GM12801 (cell line): ENCODE results near the gene TCF12.

ENCODE experiments used
- TF ChIP-seq, protein P1 (sequence below): IDR thresholded peaks from one replicate; pipeline ENCODE4 v1.5.1; 2011; ENCODE audit warnings: control low read depth; ENCODE audit not compliant: insufficient read length; ENCODE audit errors: extremely low read depth

TCF12 gene

GRCh38 chr15:56980473-56980872, 62.0 kb downstream of the TCF12 start:
- TF ChIP-seq, protein P1, sequence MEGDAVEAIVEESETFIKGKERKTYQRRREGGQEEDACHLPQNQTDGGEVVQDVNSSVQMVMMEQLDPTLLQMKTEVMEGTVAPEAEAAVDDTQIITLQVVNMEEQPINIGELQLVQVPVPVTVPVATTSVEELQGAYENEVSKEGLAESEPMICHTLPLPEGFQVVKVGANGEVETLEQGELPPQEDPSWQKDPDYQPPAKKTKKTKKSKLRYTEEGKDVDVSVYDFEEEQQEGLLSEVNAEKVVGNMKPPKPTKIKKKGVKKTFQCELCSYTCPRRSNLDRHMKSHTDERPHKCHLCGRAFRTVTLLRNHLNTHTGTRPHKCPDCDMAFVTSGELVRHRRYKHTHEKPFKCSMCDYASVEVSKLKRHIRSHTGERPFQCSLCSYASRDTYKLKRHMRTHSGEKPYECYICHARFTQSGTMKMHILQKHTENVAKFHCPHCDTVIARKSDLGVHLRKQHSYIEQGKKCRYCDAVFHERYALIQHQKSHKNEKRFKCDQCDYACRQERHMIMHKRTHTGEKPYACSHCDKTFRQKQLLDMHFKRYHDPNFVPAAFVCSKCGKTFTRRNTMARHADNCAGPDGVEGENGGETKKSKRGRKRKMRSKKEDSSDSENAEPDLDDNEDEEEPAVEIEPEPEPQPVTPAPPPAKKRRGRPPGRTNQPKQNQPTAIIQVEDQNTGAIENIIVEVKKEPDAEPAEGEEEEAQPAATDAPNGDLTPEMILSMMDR, result no peak

- TF ChIP-seq, protein P1, result no peak
Measured at GRCh38 chr15:56981160-56981559, 62.7 kb downstream of the TCF12 start.

- TF ChIP-seq, protein P1, result no peak
Measured at GRCh38 chr15:56982987-56983386, 64.5 kb downstream of the TCF12 start.

DNA sequence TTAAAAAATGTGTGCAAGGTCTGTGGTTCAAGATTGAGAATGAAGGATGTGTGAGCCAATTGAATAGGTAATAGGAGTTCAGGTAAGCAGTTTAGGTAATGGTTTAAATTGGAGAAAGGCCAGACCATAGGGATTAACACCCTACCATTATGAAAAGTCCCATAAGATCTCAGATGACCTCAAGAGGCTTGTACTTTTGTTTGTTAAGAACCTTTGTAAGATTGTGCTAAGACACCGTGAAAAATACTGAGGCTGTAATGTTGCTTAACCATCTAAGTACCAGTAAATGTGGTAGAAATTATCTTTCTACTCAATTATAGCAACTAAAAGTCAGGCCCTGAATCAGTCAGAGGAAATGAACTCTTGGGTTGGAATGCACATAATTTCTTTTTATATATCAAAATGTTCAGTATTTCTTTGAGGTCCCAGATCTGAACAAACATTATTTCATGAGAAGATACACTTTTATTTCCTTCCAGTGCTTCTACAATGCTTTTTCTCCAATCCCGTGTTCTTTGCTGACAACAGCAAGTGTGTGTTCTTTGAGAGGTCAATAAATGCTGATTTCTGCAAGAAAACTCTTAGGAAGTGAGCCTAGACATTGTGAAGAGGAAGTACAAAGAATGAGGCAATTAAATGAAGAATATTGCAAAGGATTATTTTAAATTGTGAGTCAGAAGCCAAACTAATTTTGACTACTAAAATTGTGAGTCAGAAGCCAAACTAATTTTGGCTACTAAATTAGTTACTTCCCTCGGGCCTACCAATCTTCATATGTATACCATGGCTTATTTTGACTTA, 66.4 kb downstream of the TCF12 start:
- TF ChIP-seq, protein P1, result no peak

DNA sequence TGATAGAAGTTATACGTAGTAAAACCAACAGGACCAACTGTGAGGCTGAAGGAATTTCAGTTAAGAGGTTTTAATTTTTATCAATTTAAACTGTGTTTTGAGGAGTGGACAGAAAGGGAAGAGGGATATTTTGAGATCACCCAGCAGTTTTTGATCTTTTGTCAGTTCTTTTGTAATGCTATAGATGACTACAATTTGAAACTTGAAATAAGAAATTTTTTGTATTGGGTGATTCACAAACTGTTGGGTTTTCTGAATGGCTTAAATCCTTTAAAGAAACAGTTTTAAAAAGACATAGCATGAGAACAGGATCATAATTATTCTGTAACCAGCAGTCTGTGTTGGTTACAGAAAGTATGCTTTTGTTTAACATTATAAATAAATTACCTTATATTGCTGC, 67.4 kb downstream of the TCF12 start:
- TF ChIP-seq, protein P1, result no peak

- TF ChIP-seq, protein P1, result no peak
Measured at GRCh38 chr15:56987286-56987685, 68.8 kb downstream of the TCF12 start.

- TF ChIP-seq, protein P1, result no peak
Measured at GRCh38 chr15:56988219-56988618, 69.8 kb downstream of the TCF12 start.
